HL-60 (cell line): ENCODE measurements around the gene PDE3A.

Experiments
- DNase-seq, 2 experiments: peaks; one replicate each; pipeline ENCODE4 v3.0.0-alpha.2; 2010 to 2020; ENCODE audit warnings: low read depth in 1 of 2, low spot score in 1 of 2
- H3K27ac ChIP-seq: fragments of 250-450 bp; sonication (Bioruptor Pico); replicated peaks from 2 replicates; pipeline ENCODE4 v1.5.1; 2020; ENCODE audit warnings: mild to moderate bottlenecking, moderate library complexity
- H3K27me3 ChIP-seq: fragments of 250-450 bp; sonication (Bioruptor Pico); 2 replicates; pipeline ENCODE4 v1.5.1; 2021; ENCODE audit warnings: mild to moderate bottlenecking, moderate library complexity; ENCODE audit not compliant: insufficient read depth, poor library complexity, severe bottlenecking
- H3K4me3 ChIP-seq: replicated peaks from 2 replicates; pipeline ENCODE4 v1.5.1; 2011; ENCODE audit warnings: mild to moderate bottlenecking, control low read depth, low read length; ENCODE audit not compliant: insufficient read depth
- CTCF ChIP-seq: IDR thresholded peaks from one replicate; pipeline ENCODE4 v1.5.1; 2011; ENCODE audit warnings: low read length, control low read depth, inconsistent platforms; ENCODE audit not compliant: insufficient read depth
- GABPA ChIP-seq: IDR thresholded peaks from 2 replicates; pipeline ENCODE4 v1.6.1; 2012; ENCODE audit warnings: low read depth
- POLR2AphosphoS5 ChIP-seq: IDR thresholded peaks from 2 replicates; pipeline ENCODE4 v1.6.1; 2012; ENCODE audit warnings: low read depth
- REST ChIP-seq: IDR thresholded peaks from 2 replicates; pipeline ENCODE4 v1.6.1; 2012; ENCODE audit warnings: low read depth; ENCODE audit not compliant: insufficient replicate concordance
- SPI1 ChIP-seq: IDR thresholded peaks from 2 replicates; pipeline ENCODE4 v1.6.1; 2012; ENCODE audit warnings: low read depth, mild to moderate bottlenecking, borderline replicate concordance

Gene PDE3A

GRCh38 chr12:20369305-20370013 is 1.1 kb downstream of the PDE3A start:
- DNase-seq = peak in 1 of 2 experiments; percentile 33
- TF ChIP-seq CTCF = no peak
- TF ChIP-seq POLR2AphosphoS5 = no peak
- no peak for TF ChIP-seq GABPA
- Histone ChIP-seq H3K4me3 (peak overlapping the region; percentile 44), H3K27ac (no peak overlapping the region), H3K27me3 (peaks cover 26% of the 10 kb centered on the region)

GRCh38 chr12:20370014-20370386 is 1.7 kb downstream of the PDE3A start:
- Histone ChIP-seq H3K27ac (no peak overlapping the region), H3K4me3 (peak overlapping the region; percentile 44), H3K27me3 (peaks cover 26% of the 10 kb centered on the region)
- TF ChIP-seq GABPA = no peak
- no peak for TF ChIP-seq POLR2AphosphoS5
- no peak for TF ChIP-seq SPI1
- TF ChIP-seq REST = no peak
- TF ChIP-seq CTCF = no peak
- no peak for DNase-seq

GRCh38 chr12:20370866-20371519 is 2.7 kb downstream of the PDE3A start:
- no peak for DNase-seq
- Histone ChIP-seq H3K27ac (no peak overlapping the region), H3K4me3 (no peak overlapping the region), H3K27me3 (peaks cover 26% of the 10 kb centered on the region)
- TF ChIP-seq POLR2AphosphoS5 (no peak), SPI1 (no peak), REST (no peak), GABPA (no peak), CTCF (no peak)
